H1 (cell line): ENCODE data around the gene GLRB. TPM values are rescaled to one million over a fixed set of nuclear protein-coding genes. Genes with fewer than 3 reads are reported as not detected.

Experiments
- CTCF ChIA-PET: fragments of 300-600 bp; sonication (Branson Sonifier 250); formaldehyde crosslinking; loops from one replicate; lab custom pipeline; 2021; ENCODE audit not compliant: partially characterized antibody; lab: Charles Lee
- POLR2A ChIA-PET: fragments of 300-600 bp; sonication (Branson Sonifier 250); formaldehyde crosslinking; loops from one replicate; lab custom pipeline; 2021; ENCODE audit warnings: inconsistent platforms; ENCODE audit not compliant: partially characterized antibody; lab: Charles Lee
- DNase-seq, 2 experiments: peaks; one replicate each; pipeline versions ENCODE4 v3.0.0 to v3.0.0-alpha.2; 2010 to 2022; ENCODE audit warnings: low spot score in 2 of 2, low read depth in 1 of 2, mixed read lengths in 1 of 2
- FAIRE-seq: peaks from 2 replicates; lab custom pipeline; 2011; peaks lifted over from hg19 to GRCh38; lab: Jason Lieb, UNC
- H2AFZ ChIP-seq: 2 replicates; pipeline ENCODE4 v1.8.1; 2012; ENCODE audit warnings: low read length, inconsistent platforms
- H2AK5ac ChIP-seq: 2 replicates; pipeline ENCODE4 v1.6.1; 2013; ENCODE audit warnings: low read depth, low read length
- H2BK120ac ChIP-seq: replicated peaks from 2 replicates; pipeline ENCODE3; 2013; ENCODE audit warnings: low read depth, low read length, inconsistent platforms
- H2BK12ac ChIP-seq: 2 replicates; pipeline ENCODE4 v1.6.1; 2013; ENCODE audit warnings: low read depth, low read length
- H2BK15ac ChIP-seq: 2 replicates; pipeline ENCODE4 v1.6.1; 2013; ENCODE audit warnings: low read length
- H2BK20ac ChIP-seq: 2 replicates; pipeline ENCODE4 v1.6.1; 2013; ENCODE audit warnings: low read length
- H2BK5ac ChIP-seq: 2 replicates; pipeline ENCODE4 v1.6.1; 2013; ENCODE audit warnings: low read depth, low read length
- H3K14ac ChIP-seq: 2 replicates; pipeline ENCODE4 v1.6.1; 2013; ENCODE audit warnings: inconsistent platforms; ENCODE audit not compliant: insufficient read length
- H3K18ac ChIP-seq: 2 replicates; pipeline ENCODE4 v1.6.1; 2013; ENCODE audit warnings: low read length; ENCODE audit errors: extremely low read depth
- H3K23ac ChIP-seq: 2 replicates; pipeline ENCODE4 v1.6.1; 2013; ENCODE audit warnings: inconsistent platforms; ENCODE audit not compliant: insufficient read length
- H3K23me2 ChIP-seq: 2 replicates; pipeline ENCODE4 v1.6.1; 2013; ENCODE audit warnings: low read depth, low read length
- H3K27ac ChIP-seq: 2 replicates; pipeline ENCODE4 v1.6.1; 2011; ENCODE audit warnings: low read depth, low read length, inconsistent platforms
- H3K27me3 ChIP-seq, 4 experiments: replicated peaks in 1 of 4; 1 replicate in 1 of 4; 2 replicates in 3 of 4; pipeline versions ENCODE4 v1.6.1 to v1.8.1; 2011 to 2013; ENCODE audit warnings: low read length in 3 of 4, mild to moderate bottlenecking in 3 of 4, inconsistent platforms in 2 of 4, mixed read lengths in 2 of 4, moderate library complexity in 1 of 4; ENCODE audit not compliant: control insufficient read depth in 3 of 4, insufficient read depth in 3 of 4; ENCODE audit errors: extremely low read depth in 1 of 4
- H3K36me3 ChIP-seq, 4 experiments: 2 replicates each; pipeline versions ENCODE4 v1.6.1 to v1.8.1; 2011 to 2013; ENCODE audit warnings: mild to moderate bottlenecking in 4 of 4, low read length in 3 of 4, moderate library complexity in 2 of 4, control low read depth in 1 of 4, inconsistent platforms in 1 of 4; ENCODE audit not compliant: insufficient read depth in 4 of 4, control insufficient read depth in 2 of 4
- H3K4ac ChIP-seq: replicated peaks from 2 replicates; pipeline ENCODE3; 2013; ENCODE audit warnings: low read length, low read depth, mixed read lengths, inconsistent platforms; ENCODE audit not compliant: insufficient read length
- H3K4me1 ChIP-seq, 4 experiments: replicated peaks in 1 of 4; 1 replicate in 1 of 4; 2 replicates in 3 of 4; pipeline versions ENCODE4 v1.6.1 to v1.8.1; 2011 to 2013; ENCODE audit warnings: low read length in 3 of 4, inconsistent platforms in 2 of 4, mixed read lengths in 1 of 4; ENCODE audit not compliant: insufficient read depth in 4 of 4, control insufficient read depth in 3 of 4
- H3K4me2 ChIP-seq, 2 experiments: 2 replicates each; pipeline versions ENCODE4 v1.6.1 to v1.8.1; 2011 to 2013; ENCODE audit warnings: low read depth in 2 of 2, low read length in 2 of 2, control low read depth in 1 of 2, inconsistent platforms in 1 of 2, mild to moderate bottlenecking in 1 of 2; ENCODE audit not compliant: insufficient read depth in 1 of 2
- H3K4me3 ChIP-seq, 4 experiments: fragments of 200-600, 300-600 bp in 1 of 4; sonication (generic), shearing (Covaris generic), sonication (Bioruptor Twin) in 1 of 4; 2 replicates each; pipeline versions ENCODE4 v1.5.1 to v1.8.1; 2011 to 2016; ENCODE audit warnings: low read length in 4 of 4, low read depth in 3 of 4, control low read depth in 2 of 4, inconsistent platforms in 2 of 4, mild to moderate bottlenecking in 2 of 4, mixed read lengths in 1 of 4, moderate library complexity in 1 of 4; ENCODE audit not compliant: insufficient read depth in 2 of 4; ENCODE audit errors: extremely low read depth in 1 of 4
- H3K56ac ChIP-seq: replicated peaks from 2 replicates; pipeline ENCODE3; 2013; ENCODE audit warnings: low read depth, mild to moderate bottlenecking, mixed read lengths, low read length, inconsistent platforms; ENCODE audit not compliant: insufficient read length
- H3K79me1 ChIP-seq: 2 replicates; pipeline ENCODE4 v1.6.1; 2013; ENCODE audit warnings: low read depth, low read length, control low read depth
- H3K79me2 ChIP-seq, 2 experiments: 2 replicates each; pipeline versions ENCODE4 v1.6.1 to v1.8.1; 2012 to 2013; ENCODE audit warnings: low read length in 2 of 2, mild to moderate bottlenecking in 2 of 2, inconsistent platforms in 1 of 2; ENCODE audit not compliant: insufficient read depth in 2 of 2, control insufficient read depth in 1 of 2
- H3K9ac ChIP-seq, 4 experiments: replicated peaks in 1 of 4; 1 replicate in 1 of 4; 2 replicates in 3 of 4; pipeline versions ENCODE4 v1.6.1 to v1.8.1; 2011 to 2013; ENCODE audit warnings: low read depth in 3 of 4, low read length in 3 of 4, control low read depth in 2 of 4, mild to moderate bottlenecking in 2 of 4, moderate library complexity in 2 of 4, inconsistent platforms in 1 of 4; ENCODE audit errors: extremely low read depth in 1 of 4
- H3K9me3 ChIP-seq, 2 experiments: 2 replicates each; pipeline versions ENCODE4 v1.6.1 to v1.8.1; 2012 to 2013; ENCODE audit warnings: mild to moderate bottlenecking in 2 of 2, moderate library complexity in 2 of 2, control low read depth in 1 of 2, inconsistent platforms in 1 of 2, low read depth in 1 of 2, low read length in 1 of 2, mixed read lengths in 1 of 2; ENCODE audit not compliant: insufficient read depth in 2 of 2
- H4K20me1 ChIP-seq, 2 experiments: replicated peaks in 1 of 2; 2 replicates each; pipeline versions ENCODE3 to v1.8.1; 2011 to 2013; ENCODE audit warnings: inconsistent platforms in 2 of 2, low read length in 2 of 2, mild to moderate bottlenecking in 1 of 2; ENCODE audit not compliant: insufficient read depth in 2 of 2, control insufficient read depth in 1 of 2
- H4K5ac ChIP-seq: 2 replicates; pipeline ENCODE4 v1.6.1; 2013; ENCODE audit warnings: low read length, low read depth, mixed read lengths, inconsistent platforms; ENCODE audit not compliant: insufficient read length
- H4K8ac ChIP-seq: 2 replicates; pipeline ENCODE4 v1.8.0; 2013; ENCODE audit warnings: mild to moderate bottlenecking, moderate library complexity, low read length, inconsistent platforms; ENCODE audit not compliant: insufficient read depth; ENCODE audit errors: extremely low read depth
- H4K91ac ChIP-seq: replicated peaks from 2 replicates; pipeline ENCODE3; 2013; ENCODE audit warnings: low read length, mixed read lengths, inconsistent platforms; ENCODE audit not compliant: insufficient read length
- ATF3 ChIP-seq: IDR thresholded peaks from 2 replicates; pipeline ENCODE4 v1.6.1; 2011; ENCODE audit warnings: low read depth, mild to moderate bottlenecking, low read length; ENCODE audit not compliant: insufficient read depth
- MAFK ChIP-seq: IDR thresholded peaks from 2 replicates; pipeline ENCODE4 v1.6.1; 2012; ENCODE audit warnings: low read depth, mild to moderate bottlenecking, improper control_type of control experiment, low read length
- SP2 ChIP-seq: IDR thresholded peaks from 2 replicates; pipeline ENCODE4 v1.6.1; 2012; ENCODE audit warnings: mild to moderate bottlenecking, low read length, inconsistent platforms
- YY1 ChIP-seq: IDR thresholded peaks from 2 replicates; pipeline ENCODE4 v1.6.1; 2011; ENCODE audit warnings: low read depth, mild to moderate bottlenecking, low read length
- WGBS, 2 experiments: shearing (Covaris generic) in 1 of 2; methylation state at CpG; one replicate each; pipeline versions ENCODE4 v1.1.6 to v1.1.7; 2013 to 2015; ENCODE audit warnings: low lambda C conversion rate in 2 of 2, mixed read lengths in 2 of 2, inconsistent platforms in 1 of 2, low coverage in 1 of 2, missing lambda C conversion rate in 1 of 2; ENCODE audit not compliant: insufficient replicate concordance in 2 of 2, insufficient coverage in 1 of 2, insufficient read length in 1 of 2; ENCODE audit errors: extremely low coverage in 1 of 2, missing lambda C conversion rate in 1 of 2; 5-methylcytosine and 5-hydroxymethylcytosine counted together
- polyA plus RNA-seq, 7 experiments: library from polyadenylated mRNA; depleted of rRNA in 3 of 7; stranded (reverse) in 5 of 7; unstranded in 2 of 7; fragments of >200 nt in 5 of 7; fragments of 200-250 nt in 2 of 7; gene quantifications; 1 replicate in 5 of 7; 2 replicates in 1 of 7; 4 replicates in 1 of 7; pipeline versions ENCODE4 v1.2.1 to v1.2.3, GENCODE V29; 2011 to 2013; ENCODE audit warnings: missing spikeins in 2 of 7, mixed read lengths in 2 of 7
- total RNA-seq: library from RNA; stranded (reverse); fragmentation: NEBNext Ultra II Directional; extraction: Animal tissue kit (Norgen Biotek cat#: 25700); gene quantifications from 2 replicates; pipeline ENCODE4 v1.2.1, GENCODE V29; 2021

Gene GLRB
- total and polyA plus RNA-seq, 2 of the 8 experiments (the other 6 are each of a cell fraction or from before 2014, with no cell fraction given), result 0.33 to 1.1 TPM

GRCh38 chr4:157104541-157104940, 28.6 kb downstream of the GLRB start:
- 95% methylated on average over 1 of the region's 1 CpG; no CpG with 5 or more reads in 1 of the 2 experiments for WGBS, 2 experiments
- CTCF ChIA-PET, result interaction anchor here (0.7 kb wide), 1 partner anchor 431 kb away, joined by 3 read pairs; no protein-coding TSS in a partner anchor
- H3K36me3 ChIP-seq, result no peaks in the 10 kb centered on the region
- H2AFZ ChIP-seq, result no peak overlapping the region
- no peak overlapping the region for H3K14ac ChIP-seq
- H3K27me3 ChIP-seq, result no peaks in the 10 kb centered on the region
- H3K4me1 ChIP-seq, result no peaks in the 10 kb centered on the region
- no peak overlapping the region for H2AK5ac ChIP-seq
- H3K18ac ChIP-seq, result no peak overlapping the region
- H3K9me3 ChIP-seq, result no peaks in the 10 kb centered on the region
- no peak overlapping the region for H4K8ac ChIP-seq
- no peak overlapping the region for H2BK12ac ChIP-seq
- H4K5ac ChIP-seq, result no peak overlapping the region
- no peak for DNase-seq
- no peak for TF ChIP-seq SP2
- TF ChIP-seq MAFK, result no peak
- no peak for TF ChIP-seq YY1
- no peak for TF ChIP-seq ATF3
- H4K91ac ChIP-seq, result no peak overlapping the region
- H3K56ac ChIP-seq, result no peak overlapping the region
- no peak overlapping the region for H3K4me3 ChIP-seq
- H3K27ac ChIP-seq, result no peak overlapping the region
- H2BK20ac ChIP-seq, result no peak overlapping the region
- no peak for FAIRE-seq
- no peaks in the 10 kb centered on the region for H3K23me2 ChIP-seq
- H4K20me1 ChIP-seq, result no peaks in the 10 kb centered on the region
- H2BK120ac ChIP-seq, result no peak overlapping the region
- H3K9ac ChIP-seq, result no peak overlapping the region
- H3K79me1 ChIP-seq, result no peaks in the 10 kb centered on the region
- POLR2A ChIA-PET, result no interaction called here
- no peak overlapping the region for H2BK15ac ChIP-seq
- no peak overlapping the region for H3K4me2 ChIP-seq
- no peak overlapping the region for H3K23ac ChIP-seq
- H3K4ac ChIP-seq, result no peak overlapping the region
- H3K79me2 ChIP-seq, result no peaks in the 10 kb centered on the region
- no peak overlapping the region for H2BK5ac ChIP-seq
